Ureter (tissue), 1 donor: ENCODE data around the gene PASK. TPM values are rescaled to one million over a fixed set of nuclear protein-coding genes. Genes with fewer than 3 reads are reported as not detected.
A peak's percentile ranks its signal among the peaks of the same experiment; 100 is the strongest.
"Not testable (repeated sequence)": the region's sequence is repeated elsewhere in the genome, so short reads cannot be mapped to it uniquely, and the experiment has no call there.

Source experiments
- DNase-seq: peaks from one replicate; pipeline ENCODE4 v3.0.0-alpha.2; 2020; ENCODE audit warnings: low spot score
- total RNA-seq: library from RNA; stranded (reverse); gene quantifications from one replicate; pipeline ENCODE4 v1.2.4, GENCODE V29; 2023
- donor health status: DM: yes; HTN: yes; CAD: no.

Gene PASK
- total RNA-seq, 1 donor from 2014 or later: 17.4 TPM

GRCh38 chr2:241107031-241107783, 42.1 kb downstream of the PASK start:
- DNase-seq: no peak

DNA sequence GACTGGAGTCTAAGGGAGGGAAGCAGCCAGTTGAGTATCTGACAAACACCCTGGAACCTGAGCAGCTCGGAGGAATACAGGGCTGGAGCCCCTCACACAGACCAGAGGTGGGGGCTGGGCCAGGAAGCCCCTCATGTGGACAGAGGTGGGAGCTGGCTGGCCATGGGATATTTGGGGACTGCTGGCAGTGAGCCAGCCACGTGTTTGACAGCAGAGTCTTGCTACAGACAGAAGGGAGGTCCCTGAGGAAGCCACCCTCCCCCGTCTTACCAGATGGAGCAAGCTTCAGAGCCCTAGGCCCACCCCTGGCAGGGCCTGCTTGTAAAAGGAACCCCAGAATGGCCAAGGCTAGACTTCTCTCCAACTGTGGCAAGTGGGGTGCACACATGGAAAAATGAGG, 43.6 kb downstream of the PASK start:
- no peak for DNase-seq

DNA sequence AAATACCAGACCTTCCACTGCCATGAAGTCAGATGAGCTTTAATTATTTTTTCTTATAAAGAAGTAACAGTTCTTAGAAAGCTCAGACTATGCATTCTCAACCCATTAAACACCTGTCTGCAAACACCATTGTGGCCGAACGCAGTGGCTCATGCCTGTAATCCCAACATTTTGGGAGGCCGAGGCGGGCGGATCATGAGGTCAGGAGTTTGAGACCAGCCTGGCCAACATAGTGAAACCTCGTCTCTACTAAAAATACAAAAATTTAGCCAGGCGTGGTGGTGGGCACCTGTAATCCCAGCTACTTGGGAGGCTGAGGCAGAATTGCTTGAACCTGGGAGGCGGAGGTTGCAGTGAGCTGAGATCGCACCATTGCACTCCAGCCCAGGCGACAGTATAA, 44.7 kb downstream of the PASK start:
- DNase-seq: not testable (repeated sequence)

GRCh38 chr2:241103176-241103595, 46.1 kb downstream of the PASK start:
- no peak for DNase-seq

DNA sequence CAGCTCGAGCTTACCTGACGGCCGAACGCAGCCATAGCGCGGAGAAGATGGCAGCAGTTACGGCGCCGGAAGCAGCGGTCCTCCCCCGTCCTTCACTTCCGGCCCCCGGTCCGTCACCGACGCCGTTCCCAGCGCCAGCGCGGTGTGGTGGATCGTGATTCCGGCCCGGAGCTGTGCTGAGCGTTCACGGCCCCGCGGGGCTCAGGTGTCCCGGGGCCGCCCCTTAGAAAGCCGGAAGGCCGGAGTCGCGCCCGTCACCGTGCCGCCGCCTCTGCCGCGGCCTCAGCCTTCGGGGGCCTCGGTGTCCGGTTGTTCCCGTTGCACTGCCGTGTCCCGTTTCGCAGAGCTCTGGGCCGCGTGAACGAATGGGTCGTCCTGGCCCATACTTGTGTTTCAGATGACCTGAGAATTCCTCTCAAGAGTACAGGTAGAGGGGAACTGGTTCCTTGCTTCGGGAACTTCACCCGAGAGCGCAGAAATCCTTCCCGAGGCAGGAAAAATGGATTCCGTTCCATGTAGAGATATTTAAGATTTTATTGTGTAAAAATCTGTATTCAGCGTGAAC, 47.0 kb downstream of the PASK start, which contains the start of gene MTERF4:
Gene MTERF4, minus strand, starts transcription at position 49 of the 565 bp plus-strand sequence. Its CDS starts 14 bp downstream, at position 35.
- peak; percentile 92 for DNase-seq

- no peak for DNase-seq
Observed at GRCh38 chr2:241099246-241099645, 50.0 kb downstream of the PASK start.

GRCh38 chr2:241096979-241097378, 52.3 kb downstream of the PASK start:
- DNase-seq: no peak

DNA sequence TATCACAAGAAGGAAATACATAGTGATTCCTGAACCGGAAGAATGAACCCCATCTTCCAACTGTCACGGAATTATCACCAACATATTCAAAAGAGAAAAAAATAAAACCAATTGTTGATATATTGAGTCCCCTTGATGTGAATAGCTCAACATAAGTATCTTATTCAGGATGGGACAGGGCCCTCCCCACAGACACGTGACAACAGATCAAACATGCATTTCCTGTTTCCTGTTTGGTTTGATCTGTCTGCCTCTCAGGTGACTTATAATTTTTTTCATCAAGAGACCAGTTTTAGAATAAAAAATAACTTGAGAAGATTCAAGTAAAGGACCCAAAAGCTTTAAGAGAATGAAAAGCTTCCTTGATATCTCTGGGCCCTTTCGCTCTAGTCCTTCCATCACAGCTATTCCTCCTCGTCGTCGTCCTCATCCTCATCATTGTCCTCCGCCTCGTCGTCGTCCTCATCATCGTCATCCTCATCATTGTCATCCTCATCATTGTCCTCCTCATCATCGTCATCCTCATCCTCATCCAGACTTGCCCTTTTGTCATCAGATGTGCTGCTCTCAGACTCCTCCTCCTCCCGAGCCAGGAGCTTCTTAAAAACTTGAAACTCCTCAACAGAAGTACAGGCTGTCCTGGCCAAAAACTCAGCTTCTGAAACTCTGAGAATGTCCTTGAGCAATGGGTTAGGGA, 53.5 kb downstream of the PASK start:
- no peak for DNase-seq

- no peak for DNase-seq
Observed at GRCh38 chr2:241094924-241095420, 54.3 kb downstream of the PASK start.

GRCh38 chr2:241094172-241094571, 55.1 kb downstream of the PASK start:
- DNase-seq: no peak

DNA sequence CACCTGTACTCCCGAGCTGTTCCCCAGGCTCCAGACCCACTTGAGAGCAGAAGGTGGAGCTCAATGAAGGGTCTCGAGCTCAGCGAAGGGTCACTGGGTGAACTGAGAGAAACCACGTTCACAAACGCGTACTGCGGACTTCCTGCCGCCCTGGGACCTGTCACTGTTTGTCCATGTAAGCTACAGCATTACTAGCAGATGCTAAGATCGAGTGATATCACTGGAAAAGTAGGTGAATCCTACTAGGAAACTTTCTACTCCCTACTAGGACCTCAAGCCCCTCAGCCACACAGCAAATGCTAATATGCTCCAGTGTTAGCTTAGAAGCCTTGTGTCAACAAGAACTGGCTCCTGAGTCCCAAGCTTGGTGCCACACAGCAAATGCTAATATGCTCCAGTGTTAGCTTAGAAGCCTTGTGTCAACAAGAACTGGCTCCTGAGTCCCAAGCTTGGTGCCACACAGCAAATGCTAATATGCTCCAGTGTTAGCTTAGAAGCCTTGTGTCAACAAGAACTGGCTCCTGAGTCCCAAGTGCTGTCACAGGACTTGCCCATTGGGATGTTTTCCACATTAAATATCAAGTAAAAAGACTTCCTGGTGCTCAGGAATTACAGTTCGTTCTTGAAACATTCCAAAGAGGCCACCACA, 56.0 kb downstream of the PASK start:
- not testable (repeated sequence) for DNase-seq

GRCh38 chr2:241092677-241093076, 56.6 kb downstream of the PASK start:
- DNase-seq: no peak

- no peak for DNase-seq
Observed at GRCh38 chr2:241091734-241092445, 57.4 kb downstream of the PASK start.

DNA sequence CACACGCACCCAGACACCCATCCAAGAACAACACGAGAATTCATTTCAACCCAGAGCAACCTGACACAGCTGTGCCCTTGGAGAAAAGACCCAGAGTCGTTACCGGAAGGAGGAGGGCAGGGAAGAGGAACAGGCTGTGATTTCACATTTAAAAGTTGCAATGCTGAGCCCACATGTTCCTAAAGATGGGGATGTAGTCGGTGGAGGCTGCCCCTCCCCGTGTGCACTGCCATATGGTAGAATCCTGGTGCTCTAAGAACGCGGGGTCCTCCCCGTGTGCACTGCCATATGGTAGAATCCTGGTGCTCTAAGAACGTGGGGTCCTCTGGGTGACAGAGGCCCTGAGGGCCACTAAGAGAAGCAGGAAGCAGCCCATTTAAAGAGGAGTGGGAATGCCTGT, 58.1 kb downstream of the PASK start:
- no peak for DNase-seq

GRCh38 chr2:241088791-241089732, 60.2 kb downstream of the PASK start:
- DNase-seq: no peak

GRCh38 chr2:241088376-241088775, 60.9 kb downstream of the PASK start:
- no peak for DNase-seq

DNA sequence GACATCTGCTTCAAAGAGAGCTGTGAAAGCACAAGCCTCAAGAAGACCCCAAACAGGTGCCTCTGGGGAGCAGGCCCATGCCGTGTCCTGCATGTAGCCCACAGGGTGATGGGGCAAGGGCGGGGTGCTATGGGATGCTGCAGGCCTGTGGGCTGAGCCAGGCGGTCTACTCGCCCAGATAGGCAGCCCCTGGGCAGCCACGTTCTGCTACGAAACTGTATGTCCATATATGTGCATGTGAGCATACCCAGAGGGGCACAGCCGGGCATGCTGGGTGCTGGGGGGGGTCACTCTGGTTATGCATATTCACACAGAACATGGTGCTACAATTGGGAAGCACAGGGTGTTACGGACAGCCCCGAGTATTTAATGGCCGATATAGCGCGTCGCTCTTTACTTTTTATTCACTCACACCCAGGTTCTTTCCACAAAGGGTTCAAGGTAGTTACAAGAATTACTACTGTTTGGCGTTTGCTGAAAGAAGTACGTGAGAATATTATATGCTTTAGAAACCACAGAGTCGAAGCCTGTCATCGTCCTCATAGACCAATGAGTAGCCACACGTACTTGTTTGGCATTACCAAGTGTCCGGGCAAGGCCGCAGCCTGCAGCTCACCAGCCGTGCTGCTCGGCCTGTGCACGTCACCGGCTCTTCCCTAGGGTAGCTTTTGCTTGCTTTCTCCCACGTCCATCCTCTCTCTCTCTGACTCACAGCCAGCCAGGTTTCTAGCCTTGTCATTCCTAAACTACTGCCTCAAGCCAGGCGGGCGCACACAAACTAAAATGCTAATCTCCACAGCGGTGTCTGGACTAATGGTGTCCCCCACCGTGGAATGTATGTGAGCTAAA, 61.6 kb downstream of the PASK start:
- no peak for DNase-seq

DNA sequence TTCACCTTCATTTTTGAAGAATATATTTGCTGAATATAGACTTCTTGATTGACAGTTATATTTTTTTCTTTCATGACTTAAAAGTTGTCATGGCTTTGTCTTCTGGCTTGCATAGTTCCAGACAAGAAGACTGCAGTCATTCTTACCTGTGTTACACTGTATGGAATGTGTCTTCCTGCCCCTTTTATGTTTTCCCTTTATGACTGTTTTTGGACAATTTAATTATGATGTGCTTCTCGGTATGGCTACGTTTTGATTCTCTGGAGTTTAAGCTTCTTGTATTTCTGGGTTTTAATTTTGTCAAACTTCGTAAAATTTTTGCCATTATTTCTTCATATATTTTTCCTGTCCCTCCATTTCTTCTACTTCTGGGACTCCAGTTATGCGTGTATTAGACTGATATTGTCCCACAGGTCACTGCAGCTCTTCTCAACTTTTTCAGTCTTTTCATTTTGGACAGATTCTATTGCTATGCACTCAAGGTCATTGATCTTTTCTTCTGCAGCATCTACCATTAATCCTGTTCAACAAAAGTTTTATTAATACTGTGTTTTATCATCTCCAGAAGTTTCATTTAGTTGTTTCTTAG, 64.3 kb downstream of the PASK start:
- no peak for DNase-seq

DNA sequence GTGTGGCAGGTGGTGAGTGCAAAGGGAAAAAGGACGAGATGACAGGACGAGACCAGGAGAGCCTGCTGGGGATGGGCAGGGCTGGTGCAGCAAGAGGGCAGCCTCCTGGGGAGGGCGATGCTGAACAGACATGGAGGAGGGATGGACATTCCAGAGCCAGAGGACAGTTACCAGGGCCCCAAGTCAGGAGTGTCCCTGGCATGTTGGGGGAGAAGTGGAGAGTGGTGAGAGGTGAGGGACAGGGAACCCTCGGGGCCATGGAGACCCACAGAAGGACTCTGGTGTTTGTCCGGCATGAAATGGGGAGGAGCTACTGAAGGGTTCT, 66.2 kb downstream of the PASK start:
- DNase-seq: no peak
